SK-N-SH (cell line): ENCODE measurements around the gene HNRNPC. TPM values are rescaled to one million over a fixed set of nuclear protein-coding genes. Genes with fewer than 3 reads are reported as not detected.

Experiments
- CTCF ChIA-PET: fragments of 300-600, 350-600 bp; formaldehyde crosslinking; extraction: SDS; loops from one replicate; lab custom pipeline; 2021; lab: Yijun Ruan, JAX
- POLR2A ChIA-PET: fragments of 350-600 bp; sonication (Branson Sonifier 250); formaldehyde crosslinking; extraction: SDS; loops from one replicate; lab custom pipeline; 2020; ENCODE audit warnings: antibody characterized with exemption, inconsistent platforms; lab: Yijun Ruan, JAX
- DNase-seq: peaks from one replicate; pipeline ENCODE4 v3.0.0; 2012
- H2AFZ ChIP-seq: fragments of 200-600 bp; sonication (generic); 2 replicates; pipeline ENCODE4 v1.8.1; 2016; ENCODE audit warnings: antibody characterized with exemption, mild to moderate bottlenecking, low read depth
- H3F3A ChIP-seq: fragments of 200-600 bp; sonication (generic); replicated peaks from 2 replicates; pipeline ENCODE3; 2016; ENCODE audit warnings: antibody characterized with exemption, mild to moderate bottlenecking; ENCODE audit not compliant: insufficient read depth
- H3K27ac ChIP-seq, 2 experiments: fragments of 200-500 bp in 1 of 2; fragments of 200-600 bp in 1 of 2; sonication (Bioruptor generic) in 1 of 2; sonication (generic), shearing (Covaris generic) in 1 of 2; 2 replicates each; pipeline versions ENCODE4 v1.5.1 to v1.6.1; 2014 to 2016; ENCODE audit warnings: low read depth in 2 of 2, inconsistent platforms in 1 of 2, low read length in 1 of 2, mild to moderate bottlenecking in 1 of 2, mixed read lengths in 1 of 2
- H3K27me3 ChIP-seq: fragments of 200-600 bp; sonication (generic), shearing (Covaris generic); 2 replicates; pipeline ENCODE4 v1.6.1; 2016; ENCODE audit warnings: mixed run types; ENCODE audit not compliant: insufficient read depth
- H3K36me3 ChIP-seq, 2 experiments: fragments of 200-500 bp in 1 of 2; fragments of 200-600 bp in 1 of 2; sonication (Bioruptor generic) in 1 of 2; sonication (generic) in 1 of 2; replicated peaks in 1 of 2; 2 replicates each; pipeline versions ENCODE3 to v1.5.1; 2014 to 2016; ENCODE audit warnings: low read length in 1 of 2, mild to moderate bottlenecking in 1 of 2; ENCODE audit not compliant: insufficient read depth in 2 of 2, control insufficient read depth in 1 of 2
- H3K4me1 ChIP-seq, 2 experiments: fragments of 200-500 bp in 1 of 2; fragments of 200-600 bp in 1 of 2; sonication (Bioruptor generic) in 1 of 2; sonication (generic), shearing (Covaris generic) in 1 of 2; 2 replicates each; pipeline versions ENCODE4 v1.5.1 to v1.6.1; 2014 to 2016; ENCODE audit warnings: low read depth in 1 of 2, low read length in 1 of 2, mixed run types in 1 of 2; ENCODE audit not compliant: insufficient read depth in 2 of 2, control insufficient read depth in 1 of 2
- H3K4me2 ChIP-seq: fragments of 200-600 bp; sonication (generic), shearing (Covaris generic); 2 replicates; pipeline ENCODE4 v1.6.1; 2017; ENCODE audit warnings: mixed run types
- H3K4me3 ChIP-seq, 2 experiments: fragments of 200-500 bp in 1 of 2; fragments of 200-600 bp in 1 of 2; sonication (Bioruptor generic) in 1 of 2; sonication (generic), shearing (Covaris generic) in 1 of 2; 2 replicates each; pipeline versions ENCODE4 v1.5.1 to v1.8.1; 2014 to 2016; ENCODE audit warnings: low read depth in 2 of 2, inconsistent platforms in 1 of 2, low read length in 1 of 2, mild to moderate bottlenecking in 1 of 2, mixed read lengths in 1 of 2, moderate library complexity in 1 of 2
- H3K79me2 ChIP-seq: fragments of 200-600 bp; sonication (generic); 2 replicates; pipeline ENCODE4 v1.8.1; 2017; ENCODE audit warnings: mild to moderate bottlenecking; ENCODE audit not compliant: insufficient read depth
- H3K9ac ChIP-seq: fragments of 200-600 bp; sonication (generic); 2 replicates; pipeline ENCODE4 v1.6.1; 2017; ENCODE audit warnings: mixed run types
- H3K9me2 ChIP-seq: fragments of 200-600 bp; sonication (generic); 2 replicates; pipeline ENCODE4 v1.6.1; 2017; ENCODE audit warnings: mixed run types
- H3K9me3 ChIP-seq: fragments of 200-600 bp; sonication (generic); 2 replicates; pipeline ENCODE4 v1.6.1; 2017; ENCODE audit warnings: mixed run types, mild to moderate bottlenecking, moderate library complexity
- H4K20me1 ChIP-seq: fragments of 200-600 bp; sonication (generic); 2 replicates; pipeline ENCODE4 v1.6.1; 2017; ENCODE audit warnings: mild to moderate bottlenecking, mixed run types; ENCODE audit not compliant: insufficient read depth
- CHD2 ChIP-seq: fragments of 150-350 bp; IDR thresholded peaks from 2 replicates; pipeline ENCODE4 v1.6.1; 2018; ENCODE audit warnings: low read length; ENCODE audit not compliant: partially characterized antibody
- ELF1 ChIP-seq: IDR thresholded peaks from 2 replicates; pipeline ENCODE4 v1.4.0; 2012
- FOSL2 ChIP-seq: IDR thresholded peaks from 2 replicates; pipeline ENCODE4 v1.4.0; 2012; ENCODE audit warnings: low read depth, mild to moderate bottlenecking, moderate library complexity, borderline replicate concordance
- FOXM1 ChIP-seq: IDR thresholded peaks from 2 replicates; pipeline ENCODE4 v1.4.0; 2012; ENCODE audit warnings: low read depth, mild to moderate bottlenecking
- GATA2 ChIP-seq: sonication (generic); formaldehyde crosslinking; IDR thresholded peaks from 2 replicates; pipeline ENCODE4 v1.5.0; 2020; ENCODE audit warnings: mild to moderate bottlenecking, missing genetic modification reagents
- JUND ChIP-seq: IDR thresholded peaks from 2 replicates; pipeline ENCODE4 v1.4.0; 2012
- NRF1 ChIP-seq: IDR thresholded peaks from 2 replicates; pipeline ENCODE4 v1.6.1; 2012; ENCODE audit warnings: low read depth, mild to moderate bottlenecking, low read length
- RFX5 ChIP-seq: IDR thresholded peaks from 2 replicates; pipeline ENCODE4 v1.6.1; 2012; ENCODE audit warnings: mild to moderate bottlenecking, improper control_type of control experiment, low read length
- SMC3 ChIP-seq: IDR thresholded peaks from 2 replicates; pipeline ENCODE4 v1.6.1; 2012; ENCODE audit warnings: low read depth, low read length, improper control_type of control experiment
- TAF1 ChIP-seq: IDR thresholded peaks from 2 replicates; pipeline ENCODE4 v1.6.1; 2012; ENCODE audit warnings: low read depth, mild to moderate bottlenecking, low read length, moderate library complexity, borderline replicate concordance
- WGBS: methylation state at CpG from one replicate; pipeline ENCODE4 v1.1.6; 2017; ENCODE audit warnings: low lambda C conversion rate; 5-methylcytosine and 5-hydroxymethylcytosine counted together
- polyA plus RNA-seq, 3 experiments: library from polyadenylated mRNA; depleted of rRNA; stranded (reverse); fragments of >200 nt; gene quantifications; 2 replicates each; pipeline ENCODE4 v1.2.3, GENCODE V29; 2012
- TF ChIP-seq, protein P1 (sequence below): IDR thresholded peaks from 2 replicates; pipeline ENCODE4 v1.6.1; 2012; ENCODE audit warnings: mild to moderate bottlenecking, low read depth, low read length, moderate library complexity
- TF ChIP-seq, protein P2 (sequence below): IDR thresholded peaks from 2 replicates; pipeline ENCODE4 v1.4.0; 2012; ENCODE audit warnings: low read depth, borderline replicate concordance
- TF ChIP-seq, protein P3 (sequence below): IDR thresholded peaks from 2 replicates; pipeline ENCODE4 v1.4.0; 2012; ENCODE audit warnings: low read depth
- TF ChIP-seq, protein P4 (sequence below): fragments of 200-600 bp; sonication (generic); IDR thresholded peaks from 2 replicates; pipeline ENCODE4 v1.6.1; 2017; ENCODE audit warnings: antibody characterized with exemption, mild to moderate bottlenecking, moderate library complexity
- TF ChIP-seq, protein P5 (sequence below): IDR thresholded peaks from 2 replicates; pipeline ENCODE4; 2012
- TF ChIP-seq, protein P6 (sequence below): fragments of 150-350 bp; IDR thresholded peaks from 2 replicates; pipeline ENCODE4 v1.6.1; 2017; ENCODE audit warnings: antibody characterized with exemption, low read length, low read depth, borderline replicate concordance

Gene HNRNPC
- polyA plus RNA-seq, 1 of the 3 experiments (the other 2 are of a cell fraction), result 341 TPM

DNA sequence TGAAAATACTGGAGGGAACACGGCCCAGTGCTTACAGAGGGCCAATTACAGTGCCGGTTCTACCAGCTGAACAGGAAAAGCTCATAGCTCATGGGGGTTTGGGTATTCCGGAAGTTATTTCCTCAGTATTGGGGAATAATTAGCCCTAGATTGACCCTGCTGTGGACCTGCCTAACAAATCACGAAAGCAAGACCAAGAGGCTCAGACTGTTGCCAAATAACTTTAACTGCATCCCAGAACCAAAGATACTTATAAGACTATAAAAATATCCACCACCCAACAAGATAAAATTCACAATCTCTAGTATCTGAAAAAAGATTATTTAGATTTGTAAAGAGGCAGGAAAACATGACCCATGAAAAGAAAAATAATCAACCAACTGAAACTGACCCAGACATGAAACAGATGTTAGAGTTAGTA lies 105.4 kb downstream of the HNRNPC start:
- POLR2A ChIA-PET, result no interaction called here
- Histone ChIP-seq H3K4me2 (no peak overlapping the region), H3K4me3 (no peak overlapping the region), H2AFZ (no peak overlapping the region), H3K79me2 (no peaks in the 10 kb centered on the region), H3K9me3 (no peaks in the 10 kb centered on the region)
- TF ChIP-seq NRF1 (no peak), CHD2 (no peak), GATA2 (CRISPR knock-in tag) (no peak)
- TF ChIP-seq, all 33 proteins: peak for 0
- H3K36me3 ChIP-seq, result no peaks in the 10 kb centered on the region
- H3F3A ChIP-seq, result no peaks in the 10 kb centered on the region
- H4K20me1 ChIP-seq, result no peaks in the 10 kb centered on the region
- H3K9ac ChIP-seq, result no peak overlapping the region
- H3K4me1 ChIP-seq, result no peaks in the 10 kb centered on the region
- peaks cover 26% of the 10 kb centered on the region; the same call in 1 of the 2 replicates for H3K27me3 ChIP-seq
- no peak overlapping the region for H3K27ac ChIP-seq
- CTCF ChIA-PET, result no interaction called here
- DNase-seq, result no peak
- no peaks in the 10 kb centered on the region for H3K9me2 ChIP-seq
- 26% methylated on average over 4 of the region's 4 CpGs for WGBS

DNA sequence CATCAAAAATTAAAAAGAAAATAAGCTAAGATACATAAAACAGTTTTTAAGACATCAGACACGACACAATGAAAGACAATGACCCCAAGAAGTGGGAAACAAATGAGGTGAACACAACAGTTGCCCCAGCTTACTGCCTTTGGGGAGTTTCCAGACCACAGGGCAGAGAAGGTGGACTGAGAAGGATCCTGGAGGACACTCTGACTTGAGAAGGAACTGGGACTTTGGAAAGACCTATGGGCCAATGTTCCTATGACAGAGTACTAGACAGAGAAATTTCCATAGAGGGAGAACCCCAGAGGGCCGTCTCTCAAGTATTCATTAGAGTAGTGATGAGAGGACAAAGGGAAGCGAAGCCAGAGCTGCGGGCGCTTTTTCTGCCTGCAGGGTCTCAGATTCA lies 107.2 kb downstream of the HNRNPC start:
- Histone ChIP-seq H3K4me2 (no peak overlapping the region), H4K20me1 (no peaks in the 10 kb centered on the region), H3F3A (no peaks in the 10 kb centered on the region), H2AFZ (no peak overlapping the region), H3K79me2 (no peaks in the 10 kb centered on the region), H3K27me3 (peaks cover 24% of the 10 kb centered on the region; the same call in 1 of the 2 replicates), H3K4me3 (no peak overlapping the region), H3K4me1 (no peaks in the 10 kb centered on the region), H3K9ac (no peak overlapping the region), H3K9me2 (no peaks in the 10 kb centered on the region)
- 34% methylated on average over 5 of the region's 5 CpGs for WGBS
- ChIA-PET CTCF (interaction anchor here (1.5 kb wide), 1 partner anchor 58 kb away, joined by 4 read pairs; no protein-coding TSS in a partner anchor), POLR2A (no interaction called here)
- TF ChIP-seq TAF1, result no peak
- TF ChIP-seq JUND, result no peak
- no peak for TF ChIP-seq ELF1
- no peak for TF ChIP-seq RFX5
- TF ChIP-seq, protein P1, sequence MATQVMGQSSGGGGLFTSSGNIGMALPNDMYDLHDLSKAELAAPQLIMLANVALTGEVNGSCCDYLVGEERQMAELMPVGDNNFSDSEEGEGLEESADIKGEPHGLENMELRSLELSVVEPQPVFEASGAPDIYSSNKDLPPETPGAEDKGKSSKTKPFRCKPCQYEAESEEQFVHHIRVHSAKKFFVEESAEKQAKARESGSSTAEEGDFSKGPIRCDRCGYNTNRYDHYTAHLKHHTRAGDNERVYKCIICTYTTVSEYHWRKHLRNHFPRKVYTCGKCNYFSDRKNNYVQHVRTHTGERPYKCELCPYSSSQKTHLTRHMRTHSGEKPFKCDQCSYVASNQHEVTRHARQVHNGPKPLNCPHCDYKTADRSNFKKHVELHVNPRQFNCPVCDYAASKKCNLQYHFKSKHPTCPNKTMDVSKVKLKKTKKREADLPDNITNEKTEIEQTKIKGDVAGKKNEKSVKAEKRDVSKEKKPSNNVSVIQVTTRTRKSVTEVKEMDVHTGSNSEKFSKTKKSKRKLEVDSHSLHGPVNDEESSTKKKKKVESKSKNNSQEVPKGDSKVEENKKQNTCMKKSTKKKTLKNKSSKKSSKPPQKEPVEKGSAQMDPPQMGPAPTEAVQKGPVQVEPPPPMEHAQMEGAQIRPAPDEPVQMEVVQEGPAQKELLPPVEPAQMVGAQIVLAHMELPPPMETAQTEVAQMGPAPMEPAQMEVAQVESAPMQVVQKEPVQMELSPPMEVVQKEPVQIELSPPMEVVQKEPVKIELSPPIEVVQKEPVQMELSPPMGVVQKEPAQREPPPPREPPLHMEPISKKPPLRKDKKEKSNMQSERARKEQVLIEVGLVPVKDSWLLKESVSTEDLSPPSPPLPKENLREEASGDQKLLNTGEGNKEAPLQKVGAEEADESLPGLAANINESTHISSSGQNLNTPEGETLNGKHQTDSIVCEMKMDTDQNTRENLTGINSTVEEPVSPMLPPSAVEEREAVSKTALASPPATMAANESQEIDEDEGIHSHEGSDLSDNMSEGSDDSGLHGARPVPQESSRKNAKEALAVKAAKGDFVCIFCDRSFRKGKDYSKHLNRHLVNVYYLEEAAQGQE, result no peak
- no peak for TF ChIP-seq GATA2 (CRISPR knock-in tag)
- no peak for TF ChIP-seq CHD2
- TF ChIP-seq, protein P2, sequence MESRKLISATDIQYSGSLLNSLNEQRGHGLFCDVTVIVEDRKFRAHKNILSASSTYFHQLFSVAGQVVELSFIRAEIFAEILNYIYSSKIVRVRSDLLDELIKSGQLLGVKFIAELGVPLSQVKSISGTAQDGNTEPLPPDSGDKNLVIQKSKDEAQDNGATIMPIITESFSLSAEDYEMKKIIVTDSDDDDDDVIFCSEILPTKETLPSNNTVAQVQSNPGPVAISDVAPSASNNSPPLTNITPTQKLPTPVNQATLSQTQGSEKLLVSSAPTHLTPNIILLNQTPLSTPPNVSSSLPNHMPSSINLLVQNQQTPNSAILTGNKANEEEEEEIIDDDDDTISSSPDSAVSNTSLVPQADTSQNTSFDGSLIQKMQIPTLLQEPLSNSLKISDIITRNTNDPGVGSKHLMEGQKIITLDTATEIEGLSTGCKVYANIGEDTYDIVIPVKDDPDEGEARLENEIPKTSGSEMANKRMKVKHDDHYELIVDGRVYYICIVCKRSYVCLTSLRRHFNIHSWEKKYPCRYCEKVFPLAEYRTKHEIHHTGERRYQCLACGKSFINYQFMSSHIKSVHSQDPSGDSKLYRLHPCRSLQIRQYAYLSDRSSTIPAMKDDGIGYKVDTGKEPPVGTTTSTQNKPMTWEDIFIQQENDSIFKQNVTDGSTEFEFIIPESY, result no peak
- TF ChIP-seq, protein P3, sequence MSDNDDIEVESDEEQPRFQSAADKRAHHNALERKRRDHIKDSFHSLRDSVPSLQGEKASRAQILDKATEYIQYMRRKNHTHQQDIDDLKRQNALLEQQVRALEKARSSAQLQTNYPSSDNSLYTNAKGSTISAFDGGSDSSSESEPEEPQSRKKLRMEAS, result no peak
- TF ChIP-seq FOXM1, result no peak
- TF ChIP-seq, protein P4, sequence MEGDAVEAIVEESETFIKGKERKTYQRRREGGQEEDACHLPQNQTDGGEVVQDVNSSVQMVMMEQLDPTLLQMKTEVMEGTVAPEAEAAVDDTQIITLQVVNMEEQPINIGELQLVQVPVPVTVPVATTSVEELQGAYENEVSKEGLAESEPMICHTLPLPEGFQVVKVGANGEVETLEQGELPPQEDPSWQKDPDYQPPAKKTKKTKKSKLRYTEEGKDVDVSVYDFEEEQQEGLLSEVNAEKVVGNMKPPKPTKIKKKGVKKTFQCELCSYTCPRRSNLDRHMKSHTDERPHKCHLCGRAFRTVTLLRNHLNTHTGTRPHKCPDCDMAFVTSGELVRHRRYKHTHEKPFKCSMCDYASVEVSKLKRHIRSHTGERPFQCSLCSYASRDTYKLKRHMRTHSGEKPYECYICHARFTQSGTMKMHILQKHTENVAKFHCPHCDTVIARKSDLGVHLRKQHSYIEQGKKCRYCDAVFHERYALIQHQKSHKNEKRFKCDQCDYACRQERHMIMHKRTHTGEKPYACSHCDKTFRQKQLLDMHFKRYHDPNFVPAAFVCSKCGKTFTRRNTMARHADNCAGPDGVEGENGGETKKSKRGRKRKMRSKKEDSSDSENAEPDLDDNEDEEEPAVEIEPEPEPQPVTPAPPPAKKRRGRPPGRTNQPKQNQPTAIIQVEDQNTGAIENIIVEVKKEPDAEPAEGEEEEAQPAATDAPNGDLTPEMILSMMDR, result no peak
- TF ChIP-seq, protein P5, sequence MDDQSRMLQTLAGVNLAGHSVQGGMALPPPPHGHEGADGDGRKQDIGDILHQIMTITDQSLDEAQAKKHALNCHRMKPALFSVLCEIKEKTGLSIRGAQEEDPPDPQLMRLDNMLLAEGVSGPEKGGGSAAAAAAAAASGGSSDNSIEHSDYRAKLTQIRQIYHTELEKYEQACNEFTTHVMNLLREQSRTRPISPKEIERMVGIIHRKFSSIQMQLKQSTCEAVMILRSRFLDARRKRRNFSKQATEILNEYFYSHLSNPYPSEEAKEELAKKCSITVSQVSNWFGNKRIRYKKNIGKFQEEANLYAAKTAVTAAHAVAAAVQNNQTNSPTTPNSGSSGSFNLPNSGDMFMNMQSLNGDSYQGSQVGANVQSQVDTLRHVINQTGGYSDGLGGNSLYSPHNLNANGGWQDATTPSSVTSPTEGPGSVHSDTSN, result no peak
- no peak for TF ChIP-seq SMC3
- no peak for TF ChIP-seq FOSL2
- TF ChIP-seq, protein P6, sequence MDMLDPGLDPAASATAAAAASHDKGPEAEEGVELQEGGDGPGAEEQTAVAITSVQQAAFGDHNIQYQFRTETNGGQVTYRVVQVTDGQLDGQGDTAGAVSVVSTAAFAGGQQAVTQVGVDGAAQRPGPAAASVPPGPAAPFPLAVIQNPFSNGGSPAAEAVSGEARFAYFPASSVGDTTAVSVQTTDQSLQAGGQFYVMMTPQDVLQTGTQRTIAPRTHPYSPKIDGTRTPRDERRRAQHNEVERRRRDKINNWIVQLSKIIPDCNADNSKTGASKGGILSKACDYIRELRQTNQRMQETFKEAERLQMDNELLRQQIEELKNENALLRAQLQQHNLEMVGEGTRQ, result no peak
- TF ChIP-seq, all 33 proteins: peak for 0
- Histone ChIP-seq H3K27ac (no peak overlapping the region), H3K9me3 (no peaks in the 10 kb centered on the region), H3K36me3 (no peaks in the 10 kb centered on the region)
- DNase-seq, result no peak
